ENCODE measurements around the gene OR56B1.
A peak's percentile ranks its signal among the peaks of the same experiment; 100 is the strongest.
"Not testable (repeated sequence)": the region's sequence is repeated elsewhere in the genome, so short reads cannot be mapped to it uniquely, and the experiment has no call there.

Gene OR56B1

GRCh38 chr11:5703741-5704536 is 32.3 kb upstream of the OR56B1 start:
- H3K4me3 ChIP-seq (ENCODE audit: control insufficient read depth, low read depth, low read length): no peak overlapping the region
- DNase-seq (ENCODE audit: low read depth): no peak
- TF ChIP-seq CTCF (IDR thresholded peaks at IDR 0.05; ENCODE audit: control insufficient read depth, insufficient read depth, low read depth, low read length, missing control alignments): no peak

GRCh38 chr11:5705688-5706087 is 30.6 kb upstream of the OR56B1 start:
- H3K4me3 ChIP-seq (ENCODE audit: control insufficient read depth, low read depth, low read length): no peak overlapping the region
- no peak for DNase-seq (ENCODE audit: low read depth)
- TF ChIP-seq CTCF (IDR thresholded peaks at IDR 0.05; ENCODE audit: control insufficient read depth, insufficient read depth, low read depth, low read length, missing control alignments): no peak

- DNase-seq (ENCODE audit: low read depth): no peak
- TF ChIP-seq CTCF (IDR thresholded peaks at IDR 0.05; ENCODE audit: control insufficient read depth, insufficient read depth, low read depth, low read length, missing control alignments): peak; percentile 25
- H3K4me3 ChIP-seq (ENCODE audit: control insufficient read depth, low read depth, low read length): no peak overlapping the region
Observed at GRCh38 chr11:5712507-5712906, 23.7 kb upstream of the OR56B1 start.

GRCh38 chr11:5713695-5714094 is 22.6 kb upstream of the OR56B1 start:
- no peak for TF ChIP-seq CTCF (IDR thresholded peaks at IDR 0.05; ENCODE audit: control insufficient read depth, insufficient read depth, low read depth, low read length, missing control alignments)
- no peak for DNase-seq (ENCODE audit: low read depth)
- H3K4me3 ChIP-seq (ENCODE audit: control insufficient read depth, low read depth, low read length): no peak overlapping the region

- not testable (repeated sequence) for DNase-seq (ENCODE audit: low read depth)
Observed at GRCh38 chr11:5716518-5716917, 19.7 kb upstream of the OR56B1 start.

GRCh38 chr11:5719703-5720495 is 16.3 kb upstream of the OR56B1 start:
- TF ChIP-seq CTCF (IDR thresholded peaks at IDR 0.05; ENCODE audit: control insufficient read depth, insufficient read depth, low read depth, low read length, missing control alignments): no peak
- H3K4me3 ChIP-seq (ENCODE audit: control insufficient read depth, low read depth, low read length): no peak overlapping the region
- DNase-seq (ENCODE audit: low read depth): no peak

More at GRCh38 chr11:5716518-5716917, 19.7 kb upstream of the OR56B1 start:
- not testable (repeated sequence) for H3K4me3 ChIP-seq (ENCODE audit: control insufficient read depth, low read depth, low read length)

GRCh38 chr11:5722622-5723021 is 13.6 kb upstream of the OR56B1 start:
- TF ChIP-seq CTCF (IDR thresholded peaks at IDR 0.05; ENCODE audit: control insufficient read depth, insufficient read depth, low read depth, low read length, missing control alignments): no peak
- DNase-seq (ENCODE audit: low read depth): no peak
- H3K4me3 ChIP-seq (ENCODE audit: control insufficient read depth, low read depth, low read length): no peak overlapping the region

All from AG09309 (cell line).